DND-41 (cell line): ENCODE measurements around the gene STPG3.

Experiments used
- ATAC-seq: fragments of 200-7000 bp; cut with Tn5 transposase; 3 replicates; pipeline ENCODE4 v1.9.1; 2021; ENCODE audit warnings: low read depth; ENCODE audit not compliant: insufficient read depth
- DNase-seq: peaks from one replicate; pipeline ENCODE4 v3.0.0-alpha.2; 2020
- H2AFZ ChIP-seq: 2 replicates; pipeline ENCODE4 v1.6.0; 2012; ENCODE audit warnings: low read depth, low read length
- H3K27ac ChIP-seq: 2 replicates; pipeline ENCODE4 v1.5.1; 2012; ENCODE audit warnings: low read length, inconsistent platforms
- H3K27me3 ChIP-seq: fragments of 200-600 bp; sonication (generic); 2 replicates; pipeline ENCODE4 v1.6.0; 2012; ENCODE audit warnings: low read length, mild to moderate bottlenecking, inconsistent platforms; ENCODE audit not compliant: insufficient read depth, poor library complexity
- H3K36me3 ChIP-seq: 2 replicates; pipeline ENCODE4 v1.5.1; 2012; ENCODE audit warnings: low read length, inconsistent platforms; ENCODE audit not compliant: insufficient read depth
- H3K4me1 ChIP-seq: 2 replicates; pipeline ENCODE4 v1.5.1; 2012; ENCODE audit warnings: mild to moderate bottlenecking, low read length; ENCODE audit not compliant: insufficient read depth
- H3K4me2 ChIP-seq: 2 replicates; pipeline ENCODE4 v1.6.0; 2012; ENCODE audit warnings: mild to moderate bottlenecking, moderate library complexity, low read length, inconsistent platforms; ENCODE audit not compliant: insufficient read depth
- H3K4me3 ChIP-seq, 2 experiments: fragments of 200-600 bp in 1 of 2; shearing (Covaris generic) in 1 of 2; 2 replicates each; pipeline ENCODE4 v1.5.1; 2012 to 2016; ENCODE audit warnings: inconsistent platforms in 2 of 2, low read length in 2 of 2, mild to moderate bottlenecking in 2 of 2, low read depth in 1 of 2, moderate library complexity in 1 of 2
- H3K79me2 ChIP-seq: 2 replicates; pipeline ENCODE4 v1.6.0; 2012; ENCODE audit warnings: low read length, inconsistent platforms; ENCODE audit not compliant: insufficient read depth
- H3K9ac ChIP-seq: 2 replicates; pipeline ENCODE4 v1.6.0; 2012; ENCODE audit warnings: low read depth, mild to moderate bottlenecking, inconsistent platforms, low read length, moderate library complexity
- H3K9me3 ChIP-seq: 2 replicates; pipeline ENCODE4 v1.5.1; 2012; ENCODE audit warnings: low read length, moderate library complexity, mild to moderate bottlenecking, inconsistent platforms; ENCODE audit not compliant: insufficient read depth, severe bottlenecking
- H4K20me1 ChIP-seq: 2 replicates; pipeline ENCODE4 v1.6.0; 2012; ENCODE audit warnings: low read length; ENCODE audit not compliant: insufficient read depth
- CTCF ChIP-seq: IDR thresholded peaks from 2 replicates; pipeline ENCODE4 v1.5.1; 2012; ENCODE audit warnings: borderline replicate concordance, low read length, moderate library complexity, mild to moderate bottlenecking; ENCODE audit not compliant: poor library complexity, severe bottlenecking; ENCODE audit errors: extremely low read depth
- EZH2 ChIP-seq: IDR thresholded peaks from 3 replicates; pipeline ENCODE4 v1.6.1; 2012; ENCODE audit warnings: borderline replicate concordance, low read depth, mild to moderate bottlenecking, moderate library complexity, low read length, inconsistent platforms; ENCODE audit not compliant: severe bottlenecking

STPG3 gene

GRCh38 chr9:137230705-137231371 lies 20.2 kb upstream of the STPG3 start, which contains the start of gene SLC34A3:
Gene SLC34A3, plus strand, starts transcription at chr9:137230901. Its CDS starts 802 bp downstream, at chr9:137231703.
- Histone ChIP-seq H3K4me1 (peaks cover 2% of the 10 kb centered on the region; the same call in 1 of the 2 replicates), H3K4me3 (no peak within 1 kb of the TSS)

GRCh38 chr9:137231372-137232039 lies 19.6 kb upstream of the STPG3 start:
- no peaks in the 10 kb centered on the region for H3K9me3 ChIP-seq
- DNase-seq (no peak), ATAC-seq (no peak)
- no peak overlapping the region for H3K9ac ChIP-seq
- no peak overlapping the region for H2AFZ ChIP-seq
- no peak for TF ChIP-seq EZH2
- TF ChIP-seq CTCF = no peak
- no peaks in the 10 kb centered on the region for H4K20me1 ChIP-seq
- no peak overlapping the region for H3K27ac ChIP-seq
- H3K4me1 ChIP-seq = peaks cover 9% of the 10 kb centered on the region
- H3K79me2 ChIP-seq = no peaks in the 10 kb centered on the region
- H3K27me3 ChIP-seq = no peaks in the 10 kb centered on the region
- no peak overlapping the region for H3K4me2 ChIP-seq
- H3K4me3 ChIP-seq = no peak overlapping the region
- H3K36me3 ChIP-seq = no peaks in the 10 kb centered on the region

More at GRCh38 chr9:137230705-137231371, 20.2 kb upstream of the STPG3 start, which contains the start of gene SLC34A3:
- no peaks in the 10 kb centered on the region for H3K9me3 ChIP-seq
- TF ChIP-seq CTCF (no peak), EZH2 (no peak)
- H3K36me3 ChIP-seq = no peaks in the 10 kb centered on the region
- H3K27ac ChIP-seq = no peak within 1 kb of the TSS
- H3K9ac ChIP-seq = no peak within 1 kb of the TSS
- no peak for DNase-seq
- no peak within 1 kb of the TSS for H3K4me2 ChIP-seq
- no peaks in the 10 kb centered on the region for H3K79me2 ChIP-seq
- H2AFZ ChIP-seq = no peak within 1 kb of the TSS
- H3K27me3 ChIP-seq = no peaks in the 10 kb centered on the region
- no peaks in the 10 kb centered on the region for H4K20me1 ChIP-seq
- ATAC-seq = no peak

GRCh38 chr9:137232101-137232500 lies 19.0 kb upstream of the STPG3 start:
- ATAC-seq (no peak), DNase-seq (no peak)
- peaks cover 15% of the 10 kb centered on the region for H3K4me1 ChIP-seq
- H3K9ac ChIP-seq = no peak overlapping the region
- no peak overlapping the region for H3K4me3 ChIP-seq
- H3K79me2 ChIP-seq = no peaks in the 10 kb centered on the region
- H4K20me1 ChIP-seq = peaks cover 3% of the 10 kb centered on the region; the same call in 1 of the 2 replicates
- no peak overlapping the region for H2AFZ ChIP-seq
- no peaks in the 10 kb centered on the region for H3K27me3 ChIP-seq
- H3K27ac ChIP-seq = no peak overlapping the region
- H3K4me2 ChIP-seq = no peak overlapping the region
- no peaks in the 10 kb centered on the region for H3K36me3 ChIP-seq
- no peaks in the 10 kb centered on the region for H3K9me3 ChIP-seq
- no peak for TF ChIP-seq CTCF
- no peak for TF ChIP-seq EZH2
